GM10847 (cell line): ENCODE data around the gene ARPC5.

Experiments
- POLR2A ChIP-seq: IDR thresholded peaks from 2 replicates; pipeline ENCODE4 v1.6.1; 2011; ENCODE audit not compliant: insufficient read length; ENCODE audit errors: extremely low read depth

The ARPC5 gene

DNA sequence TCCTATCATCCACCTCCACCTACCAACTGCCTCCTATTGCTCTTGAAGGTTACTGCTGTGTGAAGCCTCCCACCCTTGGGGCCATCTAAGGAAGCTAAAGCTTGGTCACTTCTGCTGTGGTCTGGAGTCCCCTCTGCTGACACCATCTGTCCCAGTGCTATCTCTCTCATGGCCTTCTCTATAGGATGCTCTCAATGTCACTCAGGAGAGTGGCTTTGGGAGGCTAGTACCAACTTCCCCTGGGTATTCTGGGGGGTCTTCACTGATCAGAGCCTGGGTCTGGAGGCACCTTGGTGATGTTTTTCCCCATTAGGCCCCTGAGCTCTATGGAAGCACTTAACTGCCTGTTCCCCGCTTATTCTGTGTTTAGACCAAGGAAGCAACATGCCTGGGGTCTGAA is 33.1 kb downstream of the ARPC5 start:
- TF ChIP-seq POLR2A = no peak

GRCh38 chr1:183600634-183601033 is 34.9 kb downstream of the ARPC5 start:
- no peak for TF ChIP-seq POLR2A

GRCh38 chr1:183600136-183600535 is 35.4 kb downstream of the ARPC5 start:
- TF ChIP-seq POLR2A = no peak

- TF ChIP-seq POLR2A = no peak
Observed at GRCh38 chr1:183598386-183598785, 37.2 kb downstream of the ARPC5 start.

DNA sequence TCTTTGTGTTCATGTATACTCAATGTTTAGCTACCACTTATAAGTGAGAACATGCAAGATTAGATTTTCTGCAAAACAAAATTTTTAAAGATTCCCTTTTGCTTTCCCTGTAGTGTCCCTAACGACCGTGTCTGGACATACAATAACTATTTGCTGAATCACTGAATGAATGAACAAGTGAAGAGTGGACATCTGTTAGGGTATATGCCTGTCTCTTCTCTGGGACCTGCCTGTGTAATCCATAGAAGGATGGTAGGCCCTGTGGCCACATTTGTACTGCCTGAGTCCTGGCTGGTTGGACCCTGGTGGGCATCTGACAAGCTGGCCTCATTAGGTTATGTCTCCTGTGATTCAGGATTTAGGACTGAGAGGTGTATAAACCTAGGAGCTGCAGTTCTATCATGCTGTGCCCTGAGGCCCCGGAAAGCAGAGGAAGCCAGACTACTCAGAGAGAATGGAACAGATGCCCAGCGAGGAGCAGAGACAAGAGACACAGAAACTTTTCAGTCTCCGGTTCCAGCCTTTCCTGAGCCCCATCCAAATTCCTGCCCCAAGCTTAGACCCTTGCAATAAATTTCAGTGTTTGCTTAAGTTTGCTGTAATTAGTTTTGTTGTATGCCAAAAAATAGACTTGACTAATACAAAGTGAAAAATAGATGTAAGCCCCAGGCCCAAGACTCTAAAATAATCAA is 37.8 kb downstream of the ARPC5 start:
- TF ChIP-seq POLR2A = no peak

DNA sequence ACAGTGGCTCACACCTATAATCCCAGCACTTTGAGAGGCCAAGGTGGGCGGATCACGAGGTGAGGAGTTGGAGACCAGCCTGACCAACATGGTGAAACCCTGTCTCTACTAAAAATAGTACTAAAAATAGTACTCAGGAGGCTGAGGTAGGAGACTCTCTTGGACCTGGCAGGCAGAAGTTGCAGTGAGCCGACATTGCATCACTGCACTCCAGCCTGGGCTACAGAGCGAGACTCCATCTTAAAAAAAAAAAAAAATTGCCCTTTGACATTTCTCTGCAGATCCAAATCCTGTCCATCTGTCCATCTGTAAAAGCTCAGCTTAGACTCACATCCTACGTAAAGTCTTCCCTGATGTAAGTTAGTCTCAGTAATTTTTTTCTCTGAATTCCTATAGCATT is 39.1 kb downstream of the ARPC5 start:
- no peak for TF ChIP-seq POLR2A

DNA sequence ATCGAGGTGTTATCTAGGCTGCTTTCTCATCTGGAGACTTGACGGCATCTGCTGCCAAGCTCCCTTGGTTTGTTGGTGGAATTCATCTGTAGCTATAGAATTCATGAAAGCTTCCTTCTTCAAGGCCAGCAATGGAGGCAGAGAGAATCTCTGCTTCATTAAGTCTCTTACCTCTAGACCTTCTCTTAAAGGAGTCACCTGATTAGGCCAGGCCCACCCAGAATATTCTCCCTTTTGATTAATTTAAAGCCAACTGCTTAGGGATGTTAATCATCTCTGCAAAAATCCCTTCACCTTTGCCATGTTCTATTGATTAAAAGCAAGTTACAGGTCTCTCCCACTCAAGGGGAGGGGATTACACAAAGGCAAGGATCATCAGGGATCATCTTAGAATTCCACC is 40.0 kb downstream of the ARPC5 start:
- no peak for TF ChIP-seq POLR2A

DNA sequence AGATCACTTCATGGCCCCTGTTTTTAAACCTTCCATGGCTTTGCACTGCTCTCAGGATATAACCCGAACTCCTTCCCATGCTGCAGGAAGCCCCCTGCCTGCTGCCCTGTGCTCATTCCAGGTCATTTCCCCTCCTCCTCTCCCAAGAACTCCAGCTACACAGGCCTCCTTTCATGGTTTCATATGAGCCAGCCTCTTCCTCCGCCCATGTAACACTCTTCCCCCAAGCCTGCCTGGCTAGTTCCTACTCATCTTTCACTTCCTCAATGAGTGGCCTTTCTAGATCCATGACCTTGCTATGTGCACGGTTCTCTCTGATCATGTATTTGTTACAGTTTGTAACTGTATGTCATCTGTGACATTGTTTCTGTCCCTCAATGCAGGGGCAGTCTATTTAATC is 42.2 kb downstream of the ARPC5 start:
- no peak for TF ChIP-seq POLR2A

GRCh38 chr1:183592733-183593132 is 42.9 kb downstream of the ARPC5 start:
- TF ChIP-seq POLR2A = no peak

- peak; percentile 13 for TF ChIP-seq POLR2A
Observed at GRCh38 chr1:183590244-183591191, 45.1 kb downstream of the ARPC5 start, which contains the start of gene NCF2. Gene NCF2, minus strand, starts transcription at chr1:183590459. Its CDS starts 130 bp downstream, at chr1:183590329.

GRCh38 chr1:183589874-183590243 is 45.7 kb downstream of the ARPC5 start:
- TF ChIP-seq POLR2A = no peak

DNA sequence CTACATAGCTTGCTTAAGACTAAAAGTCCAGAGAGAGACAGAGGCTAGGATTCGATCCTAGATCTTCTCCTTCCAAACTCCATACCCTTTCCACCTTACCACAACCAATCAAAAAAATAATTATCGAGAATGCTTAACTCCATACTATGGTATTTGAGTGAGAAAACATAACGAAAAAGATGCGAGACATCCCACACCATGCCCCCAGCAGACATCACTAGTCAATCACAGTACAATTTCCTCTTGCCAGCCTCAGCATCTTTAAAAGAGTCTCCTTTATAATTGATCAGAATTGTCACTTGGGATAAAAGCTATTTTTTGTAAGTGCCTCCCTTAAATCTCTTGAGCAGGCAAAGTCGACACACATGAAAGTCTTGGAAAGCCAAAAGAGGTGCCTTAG is 46.2 kb downstream of the ARPC5 start:
- TF ChIP-seq POLR2A = no peak

DNA sequence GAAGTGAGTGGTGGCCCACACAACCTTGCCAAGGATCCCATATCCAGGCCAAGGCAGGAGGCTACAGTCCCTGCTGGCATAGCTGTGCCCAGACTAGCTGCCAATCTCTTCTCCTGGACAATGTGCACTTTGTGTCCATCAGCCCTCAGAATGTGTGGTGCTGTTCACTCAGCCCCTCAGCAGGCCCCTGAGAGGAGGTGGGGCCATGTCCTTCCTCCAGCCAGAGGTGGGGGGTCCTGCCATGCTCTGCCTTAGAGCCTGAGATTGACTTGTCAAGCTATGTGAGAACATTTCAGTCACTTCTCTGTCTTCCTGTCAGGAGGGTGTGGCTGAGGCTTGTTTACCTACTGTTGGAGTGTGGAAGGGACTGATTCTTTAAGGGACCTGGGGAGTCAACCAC is 46.8 kb downstream of the ARPC5 start:
- no peak for TF ChIP-seq POLR2A

DNA sequence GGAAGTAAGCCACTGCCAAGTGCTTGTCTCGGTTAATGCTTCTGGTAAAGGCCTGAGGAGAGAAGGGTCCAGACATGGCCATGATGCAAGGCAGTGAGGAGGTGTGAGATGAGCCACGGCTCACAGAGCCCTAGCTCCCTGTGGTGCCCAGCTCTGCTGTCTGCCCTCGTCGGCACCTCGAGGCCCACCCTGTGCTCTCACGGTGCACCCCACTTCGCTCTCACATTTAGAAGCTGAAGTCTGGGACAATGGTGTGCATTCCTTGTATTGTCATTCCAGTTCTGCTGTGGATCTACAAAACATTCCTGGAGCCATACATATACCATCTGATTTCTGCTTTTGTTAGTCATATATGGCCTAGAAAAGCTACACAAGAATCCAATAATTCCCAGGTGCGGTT is 48.7 kb downstream of the ARPC5 start:
- TF ChIP-seq POLR2A = no peak

DNA sequence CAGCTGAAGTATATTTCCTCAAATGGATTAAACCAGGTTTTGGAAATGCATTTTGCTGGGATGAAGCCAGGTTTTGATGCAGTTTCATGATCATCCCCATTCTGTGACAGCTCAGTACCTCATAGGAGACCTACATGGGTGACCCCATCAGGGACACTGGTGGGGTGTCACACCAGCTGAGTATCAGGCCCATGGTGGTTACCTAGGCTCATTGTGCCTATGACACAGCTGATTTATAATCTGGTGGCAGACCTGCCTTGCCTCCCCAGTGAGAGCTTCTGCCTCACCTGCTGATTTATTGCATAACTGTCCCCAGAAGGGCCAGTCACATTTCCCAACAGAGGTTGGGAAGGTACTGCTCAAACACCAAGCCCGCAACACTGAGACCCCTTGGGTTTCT is 49.1 kb downstream of the ARPC5 start:
- TF ChIP-seq POLR2A = no peak

DNA sequence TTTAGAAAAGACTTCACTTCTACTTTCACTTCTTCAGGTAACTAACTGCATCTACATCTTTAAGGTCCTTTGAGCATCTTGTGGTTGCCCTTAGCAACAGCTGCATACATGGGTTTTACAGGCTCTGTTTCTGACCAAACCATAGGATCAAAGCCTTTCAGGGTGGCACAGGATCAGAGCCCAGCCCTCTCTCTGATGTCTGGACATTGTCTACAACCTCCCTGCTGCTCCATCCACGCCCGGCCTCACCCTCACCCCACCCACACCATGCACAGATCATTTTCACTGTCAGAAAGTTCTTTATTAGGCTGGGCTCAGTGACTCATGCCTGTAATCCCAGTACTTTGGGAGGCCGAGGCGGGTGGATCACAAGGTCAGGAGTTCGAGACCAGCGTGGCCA is 50.5 kb downstream of the ARPC5 start:
- TF ChIP-seq POLR2A = no peak
